ENCODE data around the gene HCFC1R1. TPM values are rescaled to one million over a fixed set of nuclear protein-coding genes. Genes with fewer than 3 reads are reported as not detected.

The HCFC1R1 gene
- total and polyA plus RNA-seq, 2 of the 8 experiments (the other 6 are each of a cell fraction or from before 2014, with no cell fraction given), result 72.7 to 138 TPM

DNA sequence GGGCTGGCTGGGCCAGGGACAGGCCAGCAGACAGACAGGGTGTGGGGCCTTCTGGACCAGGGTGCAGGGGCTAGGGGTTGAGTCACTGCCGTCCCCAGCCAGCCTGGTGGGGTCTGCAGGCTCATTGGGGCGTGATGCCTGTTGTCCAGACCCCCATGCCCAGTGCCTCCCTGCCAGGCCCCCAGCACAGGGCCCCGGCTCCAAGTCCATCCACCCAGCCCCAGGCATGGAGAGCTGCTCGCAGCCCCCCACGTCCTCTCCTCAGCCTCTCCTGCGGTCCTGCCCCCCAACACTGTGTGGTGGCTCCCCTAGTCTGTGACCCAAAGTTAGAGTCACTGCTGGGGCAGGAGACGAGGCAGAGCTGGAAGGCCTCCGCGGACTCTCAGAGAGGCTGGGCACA lies 36.5 kb downstream of the HCFC1R1 start:
- no peak for FAIRE-seq
- Histone ChIP-seq H3K27ac (ENCODE audit: low read depth, low read length) (no peak overlapping the region), H4K8ac (ENCODE audit: extremely low read depth, insufficient read depth, low read length) (no peak overlapping the region), H2BK20ac (ENCODE audit: low read length) (no peak overlapping the region), H3K18ac (ENCODE audit: extremely low read depth, low read length) (no peak overlapping the region), H3K14ac (ENCODE audit: insufficient read length) (no peak overlapping the region), H3K36me3 (ENCODE audit: control insufficient read depth in 2 of 4, insufficient read depth in 4 of 4, low read length in 3 of 4) (no peaks in the 10 kb centered on the region), H3K4me1 (replicated peaks in 1 of 4; ENCODE audit: control insufficient read depth in 3 of 4, insufficient read depth in 4 of 4, low read length in 3 of 4) (peaks cover 3 to 28% (median 23%) of the 10 kb centered on the region in 4 experiments), H3K56ac (replicated peaks; ENCODE audit: insufficient read length, low read depth, low read length) (no peak overlapping the region), H3K79me1 (ENCODE audit: low read depth, low read length) (no peaks in the 10 kb centered on the region), H3K4ac (replicated peaks; ENCODE audit: insufficient read length, low read depth, low read length) (no peak overlapping the region), H2BK15ac (ENCODE audit: low read length) (no peak overlapping the region), H3K79me2 (ENCODE audit: control insufficient read depth in 1 of 2, insufficient read depth in 2 of 2, low read length in 2 of 2) (no peaks in the 10 kb centered on the region), H2AFZ (ENCODE audit: low read length) (no peak overlapping the region), H2BK12ac (ENCODE audit: low read depth, low read length) (0 out of 2 replicates have a peak overlapping the region, but pooled peaks have one; percentile 27), H2AK5ac (ENCODE audit: low read depth, low read length) (no peak overlapping the region), H3K4me3 (ENCODE audit: extremely low read depth in 1 of 4, insufficient read depth in 2 of 4, low read depth in 3 of 4, low read length in 4 of 4) (no peak overlapping the region), H4K20me1 (replicated peaks in 1 of 2; ENCODE audit: control insufficient read depth in 1 of 2, insufficient read depth in 2 of 2, low read length in 2 of 2) (no peaks in the 10 kb centered on the region), H3K23ac (ENCODE audit: insufficient read length) (no peak overlapping the region), H3K4me2 (ENCODE audit: insufficient read depth in 1 of 2, low read depth in 2 of 2, low read length in 2 of 2) (no peak overlapping the region), H4K91ac (replicated peaks; ENCODE audit: insufficient read length, low read length) (no peak overlapping the region), H3K27me3 (replicated peaks in 1 of 4; ENCODE audit: control insufficient read depth in 3 of 4, extremely low read depth in 1 of 4, insufficient read depth in 3 of 4, low read length in 3 of 4) (no peaks in the 10 kb centered on the region; a peak in 1 of 7 replicates), H3K23me2 (ENCODE audit: low read depth, low read length) (no peaks in the 10 kb centered on the region; the same call in 1 of the 2 replicates), H3K9me3 (ENCODE audit: insufficient read depth in 2 of 2, low read depth in 1 of 2, low read length in 1 of 2) (no peaks in the 10 kb centered on the region), H4K5ac (ENCODE audit: insufficient read length, low read depth, low read length) (no peak overlapping the region), H3K9ac (replicated peaks in 1 of 4; ENCODE audit: extremely low read depth in 1 of 4, low read depth in 3 of 4, low read length in 3 of 4) (no peak overlapping the region), H2BK120ac (replicated peaks; ENCODE audit: low read depth, low read length) (no peak overlapping the region), H2BK5ac (ENCODE audit: low read depth, low read length) (no peak overlapping the region)
- CTCF ChIA-PET (ENCODE audit: partially characterized antibody), result interaction anchor here (0.9 to 5.2 kb wide), 5 partner anchors 10 to 41 kb away, joined by 3 to 24 read pairs (median 4); partner anchors contain the start of genes CLDN6 and CLDN9
- DNase-seq (ENCODE audit: low read depth in 1 of 2, low spot score in 2 of 2), result no peak
- WGBS, 2 experiments (ENCODE audit: extremely low coverage in 1 of 2, insufficient coverage in 1 of 2, insufficient read length in 1 of 2, insufficient replicate concordance in 2 of 2, low coverage in 1 of 2, low lambda C conversion rate in 2 of 2, missing lambda C conversion rate in 1 of 2), result 93% methylated on average over 9 of the region's 9 CpGs; no CpG with 5 or more reads in 1 of the 2 experiments
- POLR2A ChIA-PET (ENCODE audit: partially characterized antibody), result interaction anchor here (0.5 to 15.2 kb wide), 10 partner anchors 10 to 36 kb away, joined by 3 to 200 read pairs (median 3); partner anchors contain the start of genes CLDN6, HCFC1R1, THOC6 and TNFRSF12A
- TF ChIP-seq RFX5 (IDR thresholded peaks at IDR 0.05; ENCODE audit: borderline replicate concordance, low read depth, low read length), result no peak

Measured in H1 (cell line).